Endothelial cell of umbilical vein (primary cell): ENCODE results near the gene BCO2.

Experiments used
- CTCF ChIP-seq, 2 donors: IDR thresholded peaks; 1 replicate in 1 of 2; 2 replicates in 1 of 2; pipeline ENCODE4 v1.5.1; 2011; ENCODE audit warnings: low read length in 2 of 2, mild to moderate bottlenecking in 2 of 2, moderate library complexity in 2 of 2, control low read depth in 1 of 2, inconsistent platforms in 1 of 2, low read depth in 1 of 2; ENCODE audit not compliant: insufficient read depth in 1 of 2; ENCODE audit errors: extremely low read depth in 1 of 2
- GATA2 ChIP-seq: IDR thresholded peaks from 2 replicates; pipeline ENCODE4 v1.7.0; 2011; ENCODE audit warnings: low read depth, mild to moderate bottlenecking, moderate library complexity, mixed read lengths, low read length; ENCODE audit not compliant: insufficient read length, insufficient read depth
- JUN ChIP-seq: IDR thresholded peaks from 2 replicates; pipeline ENCODE4 v1.6.1; 2011; ENCODE audit warnings: borderline replicate concordance, low read depth; ENCODE audit not compliant: insufficient read length, insufficient read depth
- MYC ChIP-seq: IDR thresholded peaks from one replicate; pipeline ENCODE4 v1.6.1; 2011; ENCODE audit warnings: mild to moderate bottlenecking, low read depth, low read length
- POLR2A ChIP-seq: IDR thresholded peaks from 2 replicates; pipeline ENCODE4 v1.6.1; 2012; ENCODE audit warnings: low read depth, mild to moderate bottlenecking, control low read depth, low read length
- POLR2AphosphoS5 ChIP-seq: IDR thresholded peaks from 2 replicates; pipeline ENCODE4 v1.6.1; 2012; ENCODE audit warnings: low read depth, mild to moderate bottlenecking, control low read depth, low read length, moderate library complexity; ENCODE audit not compliant: insufficient read depth

- TF ChIP-seq CTCF (IDR thresholded peaks at IDR 0.05; ENCODE audit: extremely low read depth in 1 of 2, insufficient read depth in 1 of 2, low read depth in 1 of 2, low read length in 2 of 2) (no peak), POLR2A (no peak), POLR2AphosphoS5 (no peak), JUN (no peak), MYC (no peak), GATA2 (no peak)
Measured at GRCh38 chr11:112229159-112229558, 53.8 kb downstream of the BCO2 start.
